Central memory CD4-positive, alpha-beta T cell (primary cell): ENCODE results near the gene ADIRF.
"Not testable (repeated sequence)": the region's sequence is repeated elsewhere in the genome, so short reads cannot be mapped to it uniquely, and the experiment has no call there.

Source experiments
- DNase-seq: peaks from one replicate; pipeline ENCODE4 v3.0.0; 2022

ADIRF gene

DNA sequence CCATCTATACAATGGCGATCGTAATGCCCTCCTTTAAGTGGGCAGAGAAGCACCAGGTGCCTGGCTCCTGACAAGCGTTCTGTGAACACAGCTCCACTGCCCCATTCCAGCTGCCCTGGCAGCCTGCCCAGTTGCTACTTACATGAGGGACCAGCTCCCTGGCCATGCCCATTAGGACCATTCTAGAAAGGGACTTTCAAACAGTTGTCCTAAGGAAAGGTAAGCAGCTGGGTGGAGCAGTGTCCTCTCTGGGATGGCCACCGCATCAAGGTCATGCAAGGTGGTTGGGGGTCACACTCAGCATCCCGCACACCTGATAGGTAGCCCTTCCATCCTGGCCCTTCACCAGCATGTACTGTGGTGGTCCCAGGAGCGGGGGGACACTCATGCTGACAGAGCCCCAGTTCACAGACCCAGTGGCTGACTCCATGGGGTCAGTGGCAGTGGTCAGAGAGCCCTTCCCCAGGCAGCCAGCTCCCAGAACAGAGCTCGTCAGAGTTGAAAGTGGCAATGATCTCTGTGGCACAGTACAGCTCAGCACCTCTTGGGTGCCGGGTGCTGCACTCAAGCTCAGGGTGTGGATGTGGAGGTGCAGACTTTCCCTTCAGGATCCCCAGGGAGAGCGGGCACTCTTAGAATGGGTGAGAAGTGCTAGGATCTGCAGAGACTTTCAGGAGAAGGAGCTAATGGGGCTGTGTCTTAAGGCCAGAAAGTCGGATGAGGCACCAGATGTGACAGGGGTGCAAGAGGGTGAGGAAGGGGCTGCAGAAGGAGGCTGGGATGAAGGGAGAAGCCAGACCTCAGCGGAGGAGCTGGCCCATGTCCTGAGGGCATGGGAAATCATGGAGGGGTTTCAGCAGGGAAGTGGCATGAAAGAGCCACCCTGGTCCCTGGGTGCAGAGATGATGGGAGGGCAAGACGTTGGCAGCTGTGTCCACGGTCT, 21.8 kb upstream of the ADIRF start:
- no peak for DNase-seq

GRCh38 chr10:86947806-86948205, 20.5 kb upstream of the ADIRF start:
- DNase-seq, result not testable (repeated sequence)

- no peak for DNase-seq
Measured at GRCh38 chr10:86950349-86950748, 17.9 kb upstream of the ADIRF start.

- no peak for DNase-seq
Measured at GRCh38 chr10:86951184-86951761, 17.0 kb upstream of the ADIRF start.

- DNase-seq, result no peak
Measured at GRCh38 chr10:86952106-86952505, 16.2 kb upstream of the ADIRF start.

GRCh38 chr10:86952697-86953096, 15.6 kb upstream of the ADIRF start:
- DNase-seq, result not testable (repeated sequence)

DNA sequence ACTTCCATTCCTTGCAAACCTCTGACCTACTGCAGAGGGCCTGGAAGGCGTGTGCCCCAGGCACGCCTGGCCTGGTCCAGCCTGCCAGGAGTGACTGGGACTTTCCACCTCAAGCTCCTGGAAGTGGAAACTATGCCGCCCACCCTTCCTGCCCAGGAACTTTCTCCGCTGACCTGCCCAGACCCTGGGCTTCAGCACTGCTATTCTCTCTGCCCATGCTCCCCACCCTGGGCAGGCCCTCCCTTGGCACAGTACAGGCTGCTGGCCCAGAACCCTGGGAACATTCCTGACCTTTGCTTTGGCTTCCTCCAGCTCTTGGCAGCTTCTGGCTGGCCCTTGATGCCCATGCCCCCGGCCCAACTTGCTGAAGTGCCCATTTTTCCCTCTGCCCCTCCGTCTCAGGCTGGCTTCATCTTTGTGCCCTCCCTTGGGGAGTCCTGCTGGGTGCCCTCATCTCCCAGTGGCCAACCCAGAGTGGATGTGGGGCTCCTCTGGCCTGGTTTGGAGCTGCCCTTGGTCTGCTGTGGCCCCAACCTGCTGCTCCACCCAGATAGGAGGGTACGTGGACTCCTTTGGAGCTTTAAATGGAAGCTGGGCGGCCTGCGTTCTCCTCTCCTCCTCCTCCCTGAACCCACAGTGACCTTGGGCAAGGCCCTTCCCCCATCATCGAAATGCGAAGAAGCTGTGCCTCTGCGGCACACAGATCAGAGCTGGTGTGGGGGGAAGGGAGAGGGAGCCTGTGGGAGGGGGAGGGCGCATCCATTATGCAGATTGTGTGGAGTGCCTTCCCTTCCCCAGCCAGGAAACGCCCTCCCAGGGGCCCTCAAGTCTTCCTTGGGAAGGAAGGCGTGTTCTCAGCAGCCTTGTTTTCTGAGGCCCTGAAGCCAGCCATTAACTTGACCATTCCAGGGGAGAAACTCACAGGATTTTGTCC, 14.3 kb upstream of the ADIRF start:
- no peak for DNase-seq

DNA sequence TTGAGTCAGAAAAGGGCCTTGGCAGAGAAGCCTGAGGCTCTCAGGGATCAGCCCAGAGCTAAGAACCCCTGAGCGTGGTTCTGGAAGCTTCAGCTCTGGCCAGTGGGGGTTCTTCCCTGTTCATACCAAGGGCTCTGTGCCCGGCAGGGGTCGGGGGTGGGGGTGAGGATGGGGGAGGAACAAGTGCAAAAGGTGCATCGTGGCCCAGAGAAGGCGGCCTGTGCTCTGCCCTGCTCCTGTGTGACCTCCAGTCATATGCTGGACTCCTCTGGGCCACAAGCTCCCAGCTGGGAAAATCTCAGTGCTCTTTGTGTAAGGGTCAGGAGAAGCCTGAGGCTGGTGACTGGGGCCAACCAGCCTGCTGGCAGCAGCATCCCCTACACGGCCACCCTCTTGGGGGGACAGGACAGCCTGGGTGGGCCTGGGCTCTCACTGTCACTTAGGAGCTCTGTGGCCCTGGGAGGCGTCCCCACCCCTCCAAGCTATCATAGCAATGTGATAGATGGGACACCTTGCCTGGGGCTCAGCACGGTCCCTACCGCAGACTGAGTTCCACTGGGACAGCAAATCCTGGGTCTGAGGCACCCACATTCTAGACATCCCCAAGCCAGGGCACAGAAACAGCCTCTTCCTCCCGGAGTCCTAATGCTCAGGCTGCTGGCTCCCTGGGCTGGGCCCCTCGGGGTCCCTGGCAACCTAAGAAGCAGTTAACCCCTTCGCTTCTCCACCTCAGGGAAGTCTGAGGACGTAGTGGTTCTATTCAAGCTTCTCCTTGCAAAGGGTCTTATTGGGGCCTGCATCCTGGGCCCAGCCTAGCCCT, 13.4 kb upstream of the ADIRF start:
- DNase-seq, result no peak

DNA sequence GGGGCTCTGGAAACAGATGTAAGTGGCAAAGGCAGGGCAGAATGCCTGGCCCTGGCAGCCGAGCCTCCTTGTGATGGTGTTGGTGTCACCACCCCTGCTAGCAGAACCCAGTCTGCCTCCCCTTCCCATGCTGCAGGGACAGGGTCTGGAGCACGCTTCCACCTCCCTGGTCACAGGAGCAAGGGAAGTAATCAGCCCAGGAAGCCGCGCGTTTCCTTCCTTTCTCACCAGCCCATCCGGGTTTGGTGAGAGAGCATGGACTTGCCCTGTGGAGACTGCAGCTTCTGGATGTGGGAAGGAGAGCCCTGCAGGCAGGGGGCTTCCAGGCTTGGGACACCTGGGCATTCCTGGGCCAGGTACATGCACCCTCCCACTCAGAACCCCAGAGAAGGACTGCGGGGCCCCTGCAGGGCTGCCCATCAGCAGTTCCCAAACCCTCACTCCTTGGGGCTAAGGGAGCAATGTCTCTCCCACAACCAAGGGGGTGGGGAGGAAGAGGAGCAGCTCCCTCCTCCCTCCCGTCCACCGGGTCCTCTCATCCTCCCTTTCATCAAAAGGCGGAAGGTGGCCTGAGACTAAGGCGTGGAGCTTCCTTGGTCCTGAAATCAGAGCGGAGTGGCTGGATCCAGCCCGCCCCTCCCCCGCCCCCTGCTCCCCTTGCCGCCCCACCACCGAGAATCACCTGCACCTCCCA, 12.6 kb upstream of the ADIRF start:
- no peak for DNase-seq

DNA sequence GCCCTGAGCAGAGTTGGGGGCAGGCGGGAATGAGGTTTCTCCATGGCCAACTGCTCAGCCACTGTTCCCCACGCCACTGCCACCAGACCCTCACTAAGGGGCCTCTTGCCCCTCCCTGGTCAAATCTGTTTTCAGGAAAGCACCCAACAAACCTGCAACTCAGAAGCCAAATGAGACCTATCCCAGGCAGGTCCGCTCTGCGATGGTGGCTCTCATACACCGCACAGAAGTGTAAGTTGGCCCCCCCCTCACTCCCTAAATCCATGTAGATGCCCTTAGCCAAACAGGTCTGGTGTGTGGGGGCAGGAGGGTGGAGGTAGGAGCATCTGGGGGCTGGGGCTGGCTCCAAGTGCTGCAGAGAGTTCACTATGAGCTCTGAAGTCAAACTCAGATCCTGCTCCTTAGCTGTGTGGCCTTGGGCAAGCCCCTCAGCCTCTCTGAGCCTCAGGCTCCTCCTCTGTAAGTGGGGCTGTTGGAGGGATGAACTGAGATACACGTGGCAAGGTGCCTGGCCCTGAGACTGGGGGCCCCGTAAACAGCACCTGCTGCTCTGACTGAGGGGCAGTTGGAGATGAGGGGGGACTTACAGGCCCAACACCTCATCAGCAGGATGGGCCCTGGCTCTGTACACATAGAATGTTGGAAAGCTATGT, 12.0 kb upstream of the ADIRF start:
- no peak for DNase-seq

- DNase-seq, result no peak
Measured at GRCh38 chr10:86956848-86957448, 11.3 kb upstream of the ADIRF start.

DNA sequence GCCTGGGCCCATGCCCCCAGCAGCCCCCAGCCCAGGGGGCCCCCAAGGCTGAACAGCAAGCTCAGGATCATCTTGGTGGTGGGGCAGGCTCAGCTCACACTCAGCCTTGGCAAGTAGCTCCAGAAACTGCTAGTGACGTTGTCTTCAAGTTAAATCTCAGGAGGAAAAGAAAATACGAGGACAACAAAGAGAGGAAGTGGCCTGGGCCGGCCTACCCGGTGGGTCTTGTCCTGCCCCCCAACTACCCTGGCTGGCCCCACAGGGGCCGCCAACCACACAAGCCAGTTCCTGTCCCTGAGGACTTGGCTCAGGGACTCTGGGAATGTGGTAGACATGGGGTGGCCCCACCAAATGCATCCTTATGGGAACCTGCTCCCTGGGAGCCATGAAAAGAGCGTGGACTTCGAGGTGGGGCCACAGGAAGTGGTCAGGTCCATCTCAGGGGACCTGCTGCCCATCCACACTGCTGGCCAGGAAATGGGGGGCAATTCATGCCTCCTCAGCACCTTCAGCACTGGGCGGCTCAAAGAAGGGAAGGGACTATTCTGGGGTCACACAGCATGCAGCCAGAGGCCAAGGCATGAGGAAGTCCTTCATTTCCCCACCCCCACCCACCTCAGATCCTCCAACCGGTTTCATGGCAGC, 10.7 kb upstream of the ADIRF start, which contains the start of gene MMRN2:
MMRN2 (minus strand) TSS at position 145 of the 645 bp plus-strand sequence; CDS start at position 71, 74 bp downstream.
- DNase-seq, result no peak

DNA sequence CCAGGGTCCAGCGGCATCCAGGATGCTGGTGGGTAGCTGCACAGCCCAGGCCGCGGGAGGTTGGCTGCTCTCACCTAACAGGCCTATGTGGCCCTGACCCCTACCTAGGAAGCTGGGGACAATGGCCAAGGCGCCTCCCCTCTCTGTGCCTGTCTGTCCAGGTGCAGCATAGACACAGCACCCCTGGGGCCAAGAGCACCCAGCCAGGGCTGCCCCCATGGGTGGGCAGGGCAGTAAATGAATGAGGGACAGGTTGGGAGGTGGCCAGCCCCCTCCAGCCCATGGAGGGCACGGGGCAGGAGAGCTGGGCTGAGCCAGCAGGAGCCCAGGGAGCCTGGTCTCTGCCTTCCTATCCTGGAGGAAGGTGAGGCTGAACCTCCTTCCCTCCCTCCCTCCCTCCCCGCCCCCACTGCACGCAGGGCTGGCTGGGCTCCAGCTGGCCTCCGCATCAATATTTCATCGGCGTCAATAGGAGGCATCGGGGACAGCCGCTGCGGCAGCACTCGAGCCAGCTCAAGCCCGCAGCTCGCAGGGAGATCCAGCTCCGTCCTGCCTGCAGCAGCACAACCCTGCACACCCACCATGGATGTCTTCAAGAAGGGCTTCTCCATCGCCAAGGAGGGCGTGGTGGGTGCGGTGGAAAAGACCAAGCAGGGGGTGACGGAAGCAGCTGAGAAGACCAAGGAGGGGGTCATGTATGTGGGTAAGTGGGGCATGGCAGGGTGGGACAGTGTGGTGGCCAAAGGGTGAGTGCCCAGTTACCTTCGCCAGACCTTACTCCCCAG, 10.0 kb upstream of the ADIRF start, which contains the start of gene SNCG:
SNCG (plus strand) TSS at position 484 of the 785 bp plus-strand sequence; CDS start at position 583, 99 bp downstream.
- DNase-seq, result no peak

DNA sequence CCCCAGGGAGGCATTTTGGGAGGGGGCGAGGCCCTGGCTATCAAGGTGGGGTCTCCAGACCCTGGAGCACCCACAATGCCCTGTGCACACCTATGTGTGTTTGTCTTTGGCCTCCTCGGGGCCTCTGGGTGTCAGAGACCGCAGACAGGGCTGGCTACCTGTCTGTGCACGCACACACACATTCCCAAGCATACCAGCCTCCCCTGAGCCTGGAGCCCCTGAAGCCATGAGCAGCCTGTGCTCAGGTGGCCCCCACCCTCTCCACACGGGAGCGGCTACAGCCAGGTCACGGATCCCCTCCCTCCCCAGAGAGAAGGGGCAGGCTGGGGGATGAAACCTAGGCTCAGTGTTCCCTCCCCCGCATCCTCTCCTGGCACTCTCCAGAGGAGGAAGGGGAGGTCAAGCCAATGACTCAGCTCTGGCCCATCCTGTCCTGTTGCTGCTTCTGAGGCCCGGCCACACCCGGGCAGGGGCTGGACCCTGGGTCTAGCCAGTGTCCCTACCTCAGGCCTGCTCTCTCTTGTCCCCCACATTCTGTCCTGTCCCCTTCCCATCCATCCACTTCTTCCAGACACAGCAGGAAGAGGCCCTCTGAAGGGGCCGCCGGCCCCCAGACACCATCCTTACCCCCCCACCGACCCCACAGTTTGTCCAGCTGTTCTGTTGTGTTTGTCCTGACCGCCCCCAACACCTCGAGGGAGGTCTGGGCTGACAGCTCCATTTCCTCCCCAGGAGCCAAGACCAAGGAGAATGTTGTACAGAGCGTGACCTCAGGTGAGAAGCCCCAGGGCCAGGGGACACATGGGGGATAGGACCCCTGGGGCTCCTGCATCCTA, 9.2 kb upstream of the ADIRF start:
- no peak for DNase-seq

- no peak for DNase-seq
Measured at GRCh38 chr10:86959737-86960002, 8.6 kb upstream of the ADIRF start.

DNA sequence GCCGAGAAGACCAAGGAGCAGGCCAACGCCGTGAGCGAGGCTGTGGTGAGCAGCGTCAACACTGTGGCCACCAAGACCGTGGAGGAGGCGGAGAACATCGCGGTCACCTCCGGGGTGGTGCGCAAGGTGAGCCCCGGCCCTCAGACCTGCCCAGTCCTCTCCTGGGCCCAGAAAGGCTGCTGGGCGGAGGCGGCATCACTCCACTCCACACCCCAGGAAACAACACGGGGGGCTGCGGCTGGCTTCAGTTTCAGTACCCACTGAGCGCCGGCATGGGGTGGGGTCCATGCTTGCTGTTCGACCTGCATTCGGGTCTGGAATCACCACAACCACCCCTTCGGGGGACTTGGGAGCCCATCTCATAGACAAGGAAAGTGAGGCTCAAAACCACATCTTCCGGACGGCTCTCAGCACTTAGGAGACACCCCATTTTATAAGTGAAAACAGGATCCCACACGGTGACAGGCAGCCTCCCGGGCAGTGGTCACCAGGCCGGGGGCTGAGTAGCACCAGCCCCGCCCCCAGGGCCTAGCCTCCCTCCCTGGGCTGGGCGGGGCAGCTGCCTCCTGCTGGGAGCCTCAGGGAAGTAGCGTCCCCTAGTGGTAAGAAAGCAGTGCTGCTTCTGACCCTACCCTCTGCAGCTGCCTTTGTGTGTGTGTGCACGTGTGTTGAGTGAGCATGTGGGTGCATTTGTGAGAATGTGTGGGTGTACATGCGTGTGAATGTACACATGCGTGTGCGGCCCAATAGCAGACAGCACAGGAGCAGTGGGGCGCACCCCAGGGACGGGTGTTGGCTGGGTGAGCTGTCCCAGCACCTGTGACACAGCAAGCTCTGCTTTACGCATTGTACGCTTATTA, 8.0 kb upstream of the ADIRF start:
- DNase-seq, result peak; percentile 50

GRCh38 chr10:86960863-86961434, 7.3 kb upstream of the ADIRF start:
- no peak for DNase-seq
